Activated gamma-delta T cell treated with Interleukin-2 at 50 U/mL for 16 hours (primary cell): Measurements from ENCODE around the gene CBX2.

ENCODE experiments used
- DNase-seq: peaks from one replicate; pipeline ENCODE4 v3.0.0-alpha.2; 2020

CBX2 gene

DNA sequence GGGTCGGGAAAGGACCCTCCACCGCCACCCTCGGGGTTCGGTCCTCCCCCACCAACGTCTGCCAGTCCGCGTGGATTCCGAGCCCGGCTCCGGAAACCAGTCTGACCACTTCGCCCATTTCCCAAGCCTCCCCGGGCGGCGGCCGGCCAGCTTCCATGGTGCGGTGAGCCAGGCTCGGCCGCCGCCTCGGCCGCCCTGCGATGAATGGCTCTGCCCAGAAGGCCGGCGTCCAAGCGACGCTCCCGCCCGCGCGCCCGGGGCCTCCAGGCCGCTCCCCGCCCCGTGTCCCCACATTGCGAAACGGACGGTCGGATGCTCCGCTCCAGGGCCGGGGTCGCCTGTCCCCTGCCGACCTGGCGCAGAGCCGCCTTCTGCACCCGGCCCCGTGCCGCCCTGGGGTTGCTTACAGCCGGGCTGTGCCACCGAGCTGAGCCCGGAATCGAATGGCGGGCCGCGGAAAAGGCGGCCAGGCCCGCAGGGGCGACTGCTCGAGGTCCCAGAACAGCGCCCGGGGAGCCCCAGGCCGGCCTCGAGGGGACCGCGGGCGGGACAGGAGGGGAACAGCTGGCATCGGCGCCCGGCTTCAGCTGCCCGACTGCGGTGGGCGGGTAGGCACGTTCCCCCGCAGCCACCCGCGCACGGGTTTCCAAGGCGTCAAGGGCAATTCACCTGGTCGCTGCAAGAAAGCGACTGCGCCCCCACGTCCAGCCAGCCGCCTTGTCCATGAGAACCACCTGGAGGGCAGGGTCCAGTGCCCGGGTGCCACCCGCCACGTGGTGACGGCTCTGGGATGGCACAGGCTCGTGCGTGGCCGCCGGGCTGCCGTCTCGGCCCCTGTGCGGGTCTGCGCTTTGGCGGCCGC lies 37.3 kb downstream of the CBX2 start:
- no peak for DNase-seq

- DNase-seq, result no peak
These were observed 38.0 kb downstream of the CBX2 start for GRCh38 chr17:79815836-79816461.

DNA sequence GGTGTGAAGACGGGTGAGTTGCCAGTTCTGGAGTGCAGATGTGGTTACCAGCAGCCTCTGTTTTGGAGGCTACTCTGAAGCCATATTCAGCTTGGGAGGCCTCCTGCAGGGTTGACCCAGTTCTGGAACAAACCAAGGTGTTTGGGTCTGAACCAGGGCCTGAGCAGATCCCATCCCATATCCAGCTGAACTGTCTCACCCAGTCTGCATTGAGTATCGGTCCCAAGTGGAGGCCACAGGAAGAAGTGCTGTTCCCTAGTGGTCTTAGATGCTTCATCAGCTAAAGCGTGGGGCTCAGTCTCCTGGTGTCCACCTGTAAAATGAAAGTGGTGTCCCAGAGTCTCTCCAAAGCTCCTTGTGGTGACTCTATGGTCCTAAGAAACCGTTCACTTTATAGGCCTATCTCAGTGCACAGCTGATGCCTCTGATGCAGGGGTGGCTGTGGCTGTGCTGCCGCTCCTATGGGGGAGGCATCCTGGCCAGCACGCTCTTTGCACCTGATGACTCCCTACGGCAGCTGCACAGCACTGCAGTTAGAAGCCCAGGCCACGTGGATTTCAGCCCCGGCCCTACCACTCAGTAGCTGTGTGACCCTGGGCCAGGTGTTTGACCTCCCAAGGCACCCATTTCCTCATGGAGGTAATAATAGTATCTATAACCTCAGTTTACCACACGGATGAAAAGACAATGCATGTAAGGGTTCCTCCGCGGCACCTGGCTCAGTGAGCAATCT lies 40.2 kb downstream of the CBX2 start:
- no peak for DNase-seq

- no peak for DNase-seq
These were observed 41.1 kb downstream of the CBX2 start for GRCh38 chr17:79819085-79819484.

DNA sequence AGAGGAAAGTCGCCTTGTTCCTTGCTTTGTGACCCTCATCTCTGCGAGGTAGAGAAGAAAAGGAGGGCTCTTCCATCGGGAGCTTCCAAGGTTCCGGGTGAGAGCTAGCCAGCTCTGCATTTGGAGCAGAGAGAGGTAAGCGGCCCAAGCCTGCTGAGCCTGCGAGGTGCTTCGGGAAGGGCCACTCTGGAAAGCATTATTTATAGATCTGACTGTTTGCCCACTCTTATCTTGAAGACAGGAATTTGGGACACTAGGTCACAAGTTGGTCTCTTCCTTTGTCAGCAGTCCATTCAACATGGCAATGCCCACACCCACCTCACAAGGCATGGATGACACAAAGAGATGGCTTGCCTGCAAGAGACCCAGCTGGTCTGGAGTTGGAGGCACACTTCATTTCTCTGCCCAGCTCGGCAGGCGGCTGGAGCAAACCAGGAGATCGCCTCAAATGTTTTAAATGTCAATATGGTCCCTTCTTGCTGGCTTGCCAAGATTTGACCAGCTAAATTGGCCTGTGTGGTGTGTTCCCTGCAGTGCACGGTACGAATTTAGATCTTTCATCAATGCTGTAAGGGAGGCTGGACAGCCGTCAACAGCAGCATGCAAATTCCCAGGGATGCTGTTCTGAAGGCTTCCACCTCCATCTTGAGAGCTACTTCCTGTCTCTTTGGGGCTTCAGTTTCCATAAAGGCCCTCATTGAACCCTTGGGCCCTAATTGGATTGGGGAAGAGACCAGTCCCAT lies 41.8 kb downstream of the CBX2 start:
- DNase-seq, result no peak

- no peak for DNase-seq
These were observed 43.0 kb downstream of the CBX2 start for GRCh38 chr17:79820959-79821330.

- no peak for DNase-seq
These were observed 43.6 kb downstream of the CBX2 start for GRCh38 chr17:79821331-79822095.

GRCh38 chr17:79822583-79823124 lies 44.7 kb downstream of the CBX2 start:
- DNase-seq, result no peak

DNA sequence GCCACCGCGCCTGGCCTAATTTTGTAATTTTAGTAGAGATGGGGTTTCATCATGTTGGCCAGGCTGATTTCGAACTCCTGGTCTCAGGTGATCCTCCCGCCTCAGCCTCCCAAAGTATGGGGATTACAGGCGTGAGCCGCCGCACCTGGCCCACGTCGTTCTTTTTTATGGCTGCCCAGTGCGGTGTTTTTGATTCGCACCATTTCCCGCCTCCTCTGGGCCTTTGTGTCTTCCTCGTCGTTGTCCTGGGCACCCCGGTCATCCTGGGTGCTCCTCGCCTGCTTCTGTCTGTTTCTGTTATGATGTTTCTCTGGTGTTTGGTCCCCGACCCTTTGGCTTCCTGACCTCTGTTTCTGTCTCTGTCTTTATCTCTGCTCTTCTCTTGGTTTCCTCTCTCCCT lies 46.3 kb downstream of the CBX2 start:
- no peak for DNase-seq

- DNase-seq, result no peak
These were observed 47.1 kb downstream of the CBX2 start for GRCh38 chr17:79824893-79825579.

GRCh38 chr17:79825580-79825921 lies 47.6 kb downstream of the CBX2 start:
- no peak for DNase-seq

- DNase-seq, result no peak
These were observed 48.3 kb downstream of the CBX2 start for GRCh38 chr17:79826204-79826680.

DNA sequence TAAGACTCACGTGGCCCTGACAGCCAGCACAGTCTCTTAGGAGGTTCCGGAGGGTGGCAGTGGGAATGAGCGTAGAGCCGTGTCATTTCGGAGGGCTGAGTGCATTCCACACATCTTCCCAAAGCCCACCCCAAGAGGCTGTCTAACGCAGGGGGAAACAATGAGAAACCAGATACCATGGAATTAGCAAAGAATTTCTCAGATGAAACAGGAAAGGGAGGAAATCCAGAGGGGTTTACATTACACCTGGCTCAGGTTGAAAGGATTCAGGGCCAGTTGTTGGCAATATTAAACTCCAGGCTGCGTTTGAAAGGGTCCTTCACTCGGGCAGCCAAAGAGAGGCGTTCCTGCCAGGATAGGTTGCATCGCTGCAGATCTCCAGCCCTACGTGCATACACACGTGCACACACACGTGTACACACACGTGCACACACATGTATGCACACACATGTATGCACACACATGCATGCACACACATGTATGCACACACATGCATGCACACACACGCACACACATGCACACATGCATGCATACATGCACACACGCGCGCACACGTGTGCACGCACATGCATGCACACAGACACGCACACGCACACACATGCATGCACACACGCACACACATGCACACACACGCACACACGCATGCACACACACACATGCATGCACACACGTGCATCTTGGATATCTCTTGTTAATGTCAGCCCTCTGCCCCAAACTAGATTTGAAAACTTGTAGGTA lies 49.1 kb downstream of the CBX2 start:
- no peak for DNase-seq

DNA sequence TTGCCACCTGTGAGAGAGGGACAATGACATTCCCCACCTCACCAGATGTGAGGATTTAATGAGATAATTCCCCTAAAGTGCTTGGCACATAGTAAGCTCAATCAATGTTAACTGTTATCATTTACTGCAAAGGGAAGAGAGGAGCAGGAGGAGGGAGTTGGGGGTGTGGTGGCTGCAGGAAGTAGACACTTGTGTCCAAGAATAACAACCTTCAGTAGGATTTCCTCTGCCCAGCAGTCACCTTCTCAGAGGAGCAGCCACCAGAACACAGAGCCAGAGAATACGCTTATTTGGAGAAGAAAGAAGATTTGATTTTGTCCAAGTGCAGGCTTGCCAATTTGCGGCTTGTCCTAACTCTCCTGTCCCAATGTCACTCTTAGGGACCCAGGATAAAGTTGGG lies 51.1 kb downstream of the CBX2 start:
- no peak for DNase-seq

GRCh38 chr17:79829457-79829856 lies 51.5 kb downstream of the CBX2 start:
- DNase-seq, result no peak

GRCh38 chr17:79830303-79830702 lies 52.4 kb downstream of the CBX2 start:
- DNase-seq, result no peak

GRCh38 chr17:79830763-79831264 lies 52.9 kb downstream of the CBX2 start:
- DNase-seq, result no peak

GRCh38 chr17:79831265-79832217 lies 53.6 kb downstream of the CBX2 start:
- no peak for DNase-seq
